Psoas muscle (tissue), 8 donors: ENCODE results near the gene STAG1. TPM values are rescaled to one million over a fixed set of nuclear protein-coding genes. Genes with fewer than 3 reads are reported as not detected.
"Not testable (repeated sequence)": the region's sequence is repeated elsewhere in the genome, so short reads cannot be mapped to it uniquely, and the experiment has no call there.

Source experiments
- ATAC-seq, 4 donors: fragments of 200-7000 bp; cut with Tn5 transposase; one replicate each; pipeline ENCODE4 v1.9.1; 2020; ENCODE audit warnings: moderate library complexity in 3 of 4, mild to moderate bottlenecking in 2 of 4
- DNase-seq, 2 donors: peaks; one replicate each; pipeline ENCODE4 v3.0.0-alpha.2; 2020
- H3K27ac ChIP-seq: fragments of 200-600 bp; one replicate; pipeline ENCODE4 v1.8.0; 2022
- H3K27me3 ChIP-seq, 3 donors: fragments of 200-600 bp in 1 of 3; one replicate each; pipeline versions ENCODE4 v1.6.1 to v1.8.0; 2013 to 2022; ENCODE audit warnings: low read length in 2 of 3, mild to moderate bottlenecking in 2 of 3, moderate library complexity in 1 of 3; ENCODE audit not compliant: insufficient read depth in 3 of 3
- H3K36me3 ChIP-seq, 2 donors: fragments of 200-600 bp in 1 of 2; one replicate each; pipeline versions ENCODE4 v1.6.1 to v1.8.0; 2013 to 2022; ENCODE audit warnings: low read depth in 1 of 2, mild to moderate bottlenecking in 1 of 2, moderate library complexity in 1 of 2; ENCODE audit not compliant: insufficient read depth in 1 of 2
- H3K4me1 ChIP-seq: fragments of 200-600 bp; one replicate; pipeline ENCODE4 v1.8.0; 2022
- H3K4me3 ChIP-seq: fragments of 200-600 bp; one replicate; pipeline ENCODE4 v1.8.0; 2022; ENCODE audit warnings: mild to moderate bottlenecking
- H3K9me3 ChIP-seq: fragments of 200-600 bp; one replicate; pipeline ENCODE4 v1.8.0; 2022
- CTCF ChIP-seq: fragments of 200-600 bp; IDR thresholded peaks from one replicate; pipeline ENCODE4 v1.8.0; 2022; ENCODE audit warnings: antibody characterized with exemption
- WGBS, 3 donors: extraction: QIAGEN DNeasy Blood & Tissue Kit; methylation state at CpG; one replicate each; pipeline versions ENCODE4 v1.1.6 to v1.1.7; 2013; 5-methylcytosine and 5-hydroxymethylcytosine counted together
- intact Hi-C, 2 donors: fragments of 100-400 bp; cut with DNase I; formaldehyde crosslinking; loops; one replicate each; pipeline versions ENCODE4 v1.11.0 to v1.14.2; 2022
- polyA plus RNA-seq, 3 donors: library from polyadenylated mRNA; stranded (reverse); fragments of 200-250 nt; gene quantifications; one replicate each; pipeline ENCODE4 v1.2.3, GENCODE V29; 2013
- total RNA-seq, 4 donors: library from RNA; stranded (reverse); fragmentation: NEBNext Ultra II Directional in 2 of 4; extraction: Animal tissue kit (Norgen Biotek cat#: 25700) in 2 of 4; gene quantifications; one replicate each; pipeline versions ENCODE4 v1.2.1 to v1.2.4, GENCODE V29; 2021 to 2023
- donor health status: healthy with polysubstance abuse.
- donor health status: DM: no; HTN: no; CAD: no; lungs with moderate emphysema.
- donor health status: Bipolar disorder and iron deficiency.
- donor health status: healthy.
- donor health status: DM: yes; HTN: yes; CAD: no.
- donor health status: DM: no; HTN: no; CAD: no.
- donor health status: DM: no; HTN: no; CAD: no.
- donor health status: DM: yes; HTN: yes; CAD: no.

STAG1 gene
- total and polyA plus RNA-seq, 7 donors, result 8.8 to 27.7 (median 19.7) TPM

- TF ChIP-seq CTCF, result no peak
- Histone ChIP-seq H3K36me3 (no peaks in the 10 kb centered on the region), H3K4me3 (no peak overlapping the region), H3K9me3 (no peaks in the 10 kb centered on the region), H3K27me3 (no peaks in the 10 kb centered on the region), H3K4me1 (no peaks in the 10 kb centered on the region), H3K27ac (no peak overlapping the region)
- intact Hi-C loops, result no loop called here
- WGBS, 3 donors, result 29 to 68% (median 38%) methylated on average over 1 of the region's 1 CpG
- ATAC-seq, result no peak
- DNase-seq, result no peak
Measured at GRCh38 chr3:136772709-136773108, 20.5 kb upstream of the STAG1 start.

GRCh38 chr3:136758160-136759102 is 6.3 kb upstream of the STAG1 start:
- not testable (repeated sequence) for ATAC-seq, H3K36me3 ChIP-seq, H3K27ac ChIP-seq, DNase-seq, H3K27me3 ChIP-seq, H3K4me1 ChIP-seq, H3K4me3 ChIP-seq, H3K9me3 ChIP-seq
- WGBS, 3 donors, result 85 to 88% (median 85%) methylated on average over 20 of the region's 20 CpGs
- intact Hi-C loops, result loop anchor here (10.0 kb wide), 4 partner anchors 106 to 564 kb away; partner anchors contain the start of genes MSL2 (in 2 of the 2) and NCK1 (in 1 of the 2)
- TF ChIP-seq CTCF, result peak; percentile 30

- intact Hi-C loops, result loop anchor here (10.0 kb wide), 4 partner anchors 110 to 560 kb away; partner anchors contain the start of genes MSL2 (in 2 of the 2) and NCK1 (in 1 of the 2)
Measured at GRCh38 chr3:136755192-136755591, 3.0 kb upstream of the STAG1 start.

GRCh38 chr3:136753326-136753939 is 1.3 kb upstream of the STAG1 start:
- peak overlapping the region; percentile 82 for H3K4me3 ChIP-seq
- 44 to 61% (median 45%) methylated on average over 11 of the region's 11 CpGs for WGBS, 3 donors
- no peaks in the 10 kb centered on the region for H3K9me3 ChIP-seq
- no peak for ATAC-seq
- no peaks in the 10 kb centered on the region for H3K27me3 ChIP-seq
- no peak for DNase-seq
- intact Hi-C loops, result loop anchor here (2.0 to 10.0 kb wide), 9 partner anchors 49 to 681 kb away; partner anchors contain the start of genes MSL2 (in 2 of the 2) and NCK1 (in 1 of the 2)
- peak overlapping the region; percentile 98 for H3K27ac ChIP-seq
- no peak for TF ChIP-seq CTCF
- H3K36me3 ChIP-seq, result no peaks in the 10 kb centered on the region
- H3K4me1 ChIP-seq, result peaks cover 31% of the 10 kb centered on the region

More at GRCh38 chr3:136755192-136755591, 3.0 kb upstream of the STAG1 start:
- H3K4me3 ChIP-seq, result no peak overlapping the region
- H3K27me3 ChIP-seq, result no peaks in the 10 kb centered on the region
- peaks cover 14% of the 10 kb centered on the region for H3K4me1 ChIP-seq
- no peak for ATAC-seq
- WGBS, 3 donors, result 91 to 96% (median 93%) methylated on average over 2 of the region's 2 CpGs
- H3K9me3 ChIP-seq, result no peaks in the 10 kb centered on the region
- DNase-seq, result no peak
- no peak overlapping the region for H3K27ac ChIP-seq
- TF ChIP-seq CTCF, result no peak
- H3K36me3 ChIP-seq, result no peaks in the 10 kb centered on the region
